Gastrocnemius medialis (tissue), 4 donors: ENCODE data around the gene ROM1.

Experiments
- POLR2A ChIP-seq, 2 donors: fragments of 450-650 bp; IDR thresholded peaks; one replicate each; pipeline ENCODE4 v1.6.1; 2017; ENCODE audit warnings: antibody characterized with exemption in 2 of 2, mild to moderate bottlenecking in 2 of 2, moderate library complexity in 2 of 2
- TF ChIP-seq, protein P1 (sequence below), 5 experiments: fragments of 450-650 bp in 3 of 5; fragments of 200-600 bp in 2 of 5; sonication (generic) in 2 of 5; IDR thresholded peaks in 4 of 5; conservative IDR thresholded peaks in 1 of 5; 1 replicate in 4 of 5; 2 replicates in 1 of 5; pipeline ENCODE4 v1.5.1; 2016 to 2019; ENCODE audit warnings: antibody characterized with exemption in 5 of 5, mild to moderate bottlenecking in 3 of 5, moderate library complexity in 3 of 5

- no peak for TF ChIP-seq POLR2A (IDR thresholded peaks at IDR 0.05)
- TF ChIP-seq, protein P1, sequence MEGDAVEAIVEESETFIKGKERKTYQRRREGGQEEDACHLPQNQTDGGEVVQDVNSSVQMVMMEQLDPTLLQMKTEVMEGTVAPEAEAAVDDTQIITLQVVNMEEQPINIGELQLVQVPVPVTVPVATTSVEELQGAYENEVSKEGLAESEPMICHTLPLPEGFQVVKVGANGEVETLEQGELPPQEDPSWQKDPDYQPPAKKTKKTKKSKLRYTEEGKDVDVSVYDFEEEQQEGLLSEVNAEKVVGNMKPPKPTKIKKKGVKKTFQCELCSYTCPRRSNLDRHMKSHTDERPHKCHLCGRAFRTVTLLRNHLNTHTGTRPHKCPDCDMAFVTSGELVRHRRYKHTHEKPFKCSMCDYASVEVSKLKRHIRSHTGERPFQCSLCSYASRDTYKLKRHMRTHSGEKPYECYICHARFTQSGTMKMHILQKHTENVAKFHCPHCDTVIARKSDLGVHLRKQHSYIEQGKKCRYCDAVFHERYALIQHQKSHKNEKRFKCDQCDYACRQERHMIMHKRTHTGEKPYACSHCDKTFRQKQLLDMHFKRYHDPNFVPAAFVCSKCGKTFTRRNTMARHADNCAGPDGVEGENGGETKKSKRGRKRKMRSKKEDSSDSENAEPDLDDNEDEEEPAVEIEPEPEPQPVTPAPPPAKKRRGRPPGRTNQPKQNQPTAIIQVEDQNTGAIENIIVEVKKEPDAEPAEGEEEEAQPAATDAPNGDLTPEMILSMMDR (IDR thresholded peaks at IDR 0.05 in 4 of 5, conservative IDR thresholded peaks at IDR 0.05 in 1 of 5): no peak
These were observed 37.9 kb upstream of the ROM1 start for GRCh38 chr11:62575156-62575555.
